ENCODE measurements around the gene PTPRT.
"Not testable (repeated sequence)": the region's sequence is repeated elsewhere in the genome, so short reads cannot be mapped to it uniquely, and the experiment has no call there.

The PTPRT gene

GRCh38 chr20:43186312-43186711, 3.4 kb downstream of the PTPRT start:
- DNase-seq, result no peak

GRCh38 chr20:43185901-43186300, 3.8 kb downstream of the PTPRT start:
- no peak for DNase-seq

DNA sequence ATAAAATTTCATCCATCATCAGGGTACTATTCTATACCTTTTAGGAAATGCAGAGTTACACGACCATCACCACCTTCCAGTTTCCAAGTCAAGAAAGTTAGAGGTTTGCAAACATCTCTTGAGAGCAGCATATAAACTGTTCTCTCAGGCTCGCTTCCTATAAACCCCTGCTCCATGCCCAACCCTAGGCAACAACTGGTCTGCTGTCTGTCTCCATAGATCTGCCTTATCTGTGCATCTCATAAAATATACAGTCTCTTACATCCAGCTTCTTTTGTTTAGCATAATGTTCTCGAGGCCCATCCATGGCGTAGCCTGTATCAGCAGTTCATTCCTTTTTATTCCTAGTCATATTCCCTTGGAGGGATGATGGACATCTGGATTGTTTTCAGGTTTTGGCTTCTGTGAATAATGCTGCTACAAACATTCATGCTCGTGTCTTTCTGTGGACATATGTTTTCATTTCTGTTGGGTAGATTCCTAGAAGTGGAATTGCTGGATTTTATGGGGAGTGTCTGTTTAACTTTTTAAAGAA, 6.1 kb downstream of the PTPRT start:
- no peak for DNase-seq

- no peak for DNase-seq
Measured at GRCh38 chr20:43178080-43178479, 11.6 kb downstream of the PTPRT start.

- DNase-seq, result no peak
Measured at GRCh38 chr20:43176726-43177125, 13.0 kb downstream of the PTPRT start.

DNA sequence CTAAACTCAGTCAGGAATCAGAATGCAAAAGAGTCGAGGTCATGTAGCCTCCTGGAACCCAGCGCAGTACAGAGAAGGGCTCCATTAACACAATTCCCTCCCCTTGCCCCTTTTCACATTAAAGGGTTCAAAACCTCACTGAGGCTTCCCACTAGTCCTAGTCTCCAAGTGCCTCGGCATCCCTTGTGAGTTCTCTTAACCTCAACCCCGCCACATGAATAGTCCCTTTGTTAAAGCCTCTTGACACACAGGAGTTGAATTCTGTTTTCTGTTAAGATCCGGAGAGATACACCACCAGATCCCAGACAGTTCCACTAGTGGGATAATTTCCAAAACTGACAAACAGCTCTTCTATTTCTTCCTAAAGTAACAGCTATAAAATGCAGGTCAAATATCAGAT, 17.8 kb downstream of the PTPRT start:
- DNase-seq, result no peak

- no peak for DNase-seq
Measured at GRCh38 chr20:43170771-43171170, 18.9 kb downstream of the PTPRT start.

- DNase-seq, result no peak
Measured at GRCh38 chr20:43167615-43168014, 22.1 kb downstream of the PTPRT start.

GRCh38 chr20:43167021-43167420, 22.7 kb downstream of the PTPRT start:
- no peak for DNase-seq

DNA sequence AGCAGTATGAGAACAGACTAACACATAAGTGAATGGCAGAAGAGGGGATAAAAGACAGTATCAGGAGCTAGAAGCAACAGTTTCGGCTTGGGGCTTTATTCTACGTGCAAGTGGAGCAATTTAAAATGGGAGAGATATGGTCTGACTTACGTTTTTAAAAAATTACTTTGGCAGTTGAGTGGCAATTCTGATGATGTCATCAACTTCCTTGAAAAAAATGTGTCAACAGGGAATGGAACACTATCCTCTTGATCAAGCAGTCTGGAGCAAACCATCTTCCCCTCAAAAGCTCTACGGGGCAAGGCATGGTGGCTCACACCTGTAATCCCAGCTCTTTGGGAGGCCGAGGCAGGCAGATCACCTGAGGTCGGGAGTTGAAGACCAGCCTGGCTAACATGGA, 24.1 kb downstream of the PTPRT start:
- DNase-seq, result no peak

GRCh38 chr20:43164736-43165135, 25.0 kb downstream of the PTPRT start:
- not testable (repeated sequence) for DNase-seq

- DNase-seq, result no peak
Measured at GRCh38 chr20:43161716-43162115, 28.0 kb downstream of the PTPRT start.

DNA sequence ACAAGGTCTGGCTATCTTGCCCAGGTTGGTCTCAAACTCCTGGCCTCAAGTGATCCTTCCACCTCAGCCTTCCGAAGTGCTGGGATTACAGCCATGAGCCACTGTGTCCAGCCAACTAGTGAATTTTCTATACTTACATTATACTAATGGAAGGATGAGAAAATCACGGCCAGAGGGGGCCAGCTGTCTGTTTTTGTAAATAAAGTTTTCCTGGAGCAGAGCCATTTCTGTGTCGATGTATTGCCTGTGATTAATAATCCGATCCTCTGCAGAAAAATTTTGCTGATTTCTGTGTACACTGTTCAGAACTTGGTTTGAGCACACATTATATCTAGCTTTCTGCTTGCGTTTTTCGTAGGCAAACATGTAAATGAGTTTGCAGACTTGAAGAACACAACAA, 28.8 kb downstream of the PTPRT start:
- DNase-seq, result no peak

GRCh38 chr20:43159994-43160393, 29.7 kb downstream of the PTPRT start:
- DNase-seq, result no peak

- no peak for DNase-seq
Measured at GRCh38 chr20:43155366-43156100, 34.2 kb downstream of the PTPRT start.

DNA sequence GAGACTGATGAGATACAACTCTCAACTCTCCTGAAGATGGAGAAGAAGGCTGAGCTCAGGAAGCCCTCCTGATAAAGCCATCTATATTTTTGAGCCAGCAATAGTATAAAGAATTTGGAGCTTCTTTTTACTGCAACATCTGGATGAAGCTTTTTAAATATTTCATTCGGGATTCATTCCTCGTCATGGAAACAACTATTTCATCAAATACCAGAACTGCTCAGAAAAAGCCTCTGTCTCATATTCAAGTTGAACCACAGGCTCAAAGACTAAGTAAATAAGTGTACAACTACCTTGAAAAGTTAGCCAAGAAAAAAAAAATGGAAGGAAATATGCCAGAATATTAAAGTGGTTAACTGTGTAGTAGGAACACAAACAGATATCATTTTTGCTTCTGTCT, 37.8 kb downstream of the PTPRT start:
- DNase-seq, result no peak

DNA sequence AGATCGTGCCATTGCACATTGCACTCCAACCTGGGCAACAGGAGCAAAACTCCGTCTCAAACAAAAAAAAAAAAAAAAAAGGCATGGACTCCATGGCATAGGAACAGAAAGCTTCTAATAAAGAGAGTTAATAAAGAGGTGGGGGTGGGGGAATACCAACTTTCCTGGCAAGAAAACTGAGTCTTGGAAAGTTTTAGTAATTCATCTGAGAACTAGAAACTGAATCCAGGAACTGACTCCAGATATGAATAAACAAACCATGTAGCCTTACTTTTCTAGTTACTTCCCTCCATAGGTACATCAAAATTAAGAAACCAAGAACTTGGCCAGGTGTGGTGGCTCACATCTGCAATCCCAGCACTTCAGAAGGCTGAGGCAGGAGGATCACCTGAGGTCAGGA, 38.5 kb downstream of the PTPRT start:
- no peak for DNase-seq

GRCh38 chr20:43140726-43141125, 49.0 kb downstream of the PTPRT start:
- no peak for DNase-seq

DNA sequence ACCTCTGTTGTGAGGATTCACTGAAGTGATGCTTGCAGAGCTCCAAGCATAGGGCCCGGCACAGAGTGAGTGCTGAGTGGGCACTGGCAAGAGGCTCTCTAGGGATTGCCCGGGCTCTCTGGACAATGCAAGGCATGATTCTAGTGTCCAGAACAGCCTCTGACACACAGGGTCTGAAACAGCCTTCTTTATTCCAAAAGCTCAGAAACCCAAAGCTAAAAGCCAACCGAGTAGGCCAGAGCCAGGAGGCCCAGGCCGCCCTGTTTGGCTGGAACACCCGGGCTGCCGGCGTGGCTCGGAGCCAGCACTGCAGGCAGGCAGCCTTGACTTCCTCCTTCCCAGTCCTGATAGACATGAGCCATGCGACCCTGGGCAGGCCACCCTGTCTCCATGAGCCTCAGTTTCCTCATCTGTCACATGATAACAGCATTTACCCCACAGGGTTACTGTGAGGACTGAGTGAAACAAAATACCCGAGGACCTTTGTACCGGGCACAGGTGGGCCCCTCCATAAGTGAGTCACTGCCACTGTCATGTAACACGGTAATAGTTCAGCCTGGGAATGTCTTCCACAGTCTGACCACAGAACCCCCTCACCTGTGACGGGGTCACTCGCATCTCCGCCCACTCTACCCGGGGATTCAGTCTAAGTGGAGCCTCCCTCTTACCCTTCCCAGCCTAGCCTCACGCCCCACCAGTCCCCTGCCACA, 51.5 kb downstream of the PTPRT start:
- no peak for DNase-seq

- no peak for DNase-seq
Measured at GRCh38 chr20:43137160-43137559, 52.5 kb downstream of the PTPRT start.

- DNase-seq, result no peak
Measured at GRCh38 chr20:43124241-43124640, 65.5 kb downstream of the PTPRT start.

DNA sequence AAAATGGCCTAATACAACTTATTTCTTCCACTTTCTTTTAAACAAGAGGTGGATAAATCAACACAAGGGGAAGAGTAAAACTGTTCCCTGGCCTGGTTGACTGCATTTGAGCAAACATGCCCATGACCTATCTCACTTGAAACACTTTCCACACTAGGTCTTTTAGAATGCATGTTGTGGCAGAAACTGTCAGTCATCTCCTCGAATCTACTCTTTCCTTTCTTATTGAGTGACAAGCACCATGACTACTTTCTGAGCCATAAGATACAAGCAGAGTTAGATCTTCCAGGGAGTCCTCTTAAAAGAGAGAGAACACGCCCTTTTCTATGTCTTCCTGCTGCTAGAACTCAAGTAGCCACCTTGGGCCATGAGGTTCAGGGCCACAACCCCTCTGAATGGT, 66.5 kb downstream of the PTPRT start:
- no peak for DNase-seq

DNA sequence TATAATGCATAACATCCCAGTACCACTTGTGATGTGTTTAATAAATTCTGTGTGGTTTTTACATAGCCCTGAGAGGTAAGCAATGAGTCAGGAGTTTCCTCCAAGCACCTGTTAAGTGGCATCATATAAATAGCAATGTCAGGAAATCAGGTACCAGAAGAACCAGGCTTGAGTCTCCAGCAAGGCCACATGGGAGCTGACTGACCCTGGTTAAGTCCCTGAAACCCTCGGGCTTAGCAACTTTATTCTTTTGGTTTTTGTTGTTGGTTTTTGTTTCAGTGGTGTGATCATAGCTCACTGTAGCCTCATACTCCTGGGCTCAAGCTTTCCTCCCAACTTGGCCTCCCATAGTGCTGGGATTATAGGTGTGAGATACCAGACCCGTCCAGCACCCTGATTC, 70.0 kb downstream of the PTPRT start:
- no peak for DNase-seq

- no peak for DNase-seq
Measured at GRCh38 chr20:43102394-43102793, 87.3 kb downstream of the PTPRT start.

- DNase-seq, result no peak
Measured at GRCh38 chr20:43096931-43097260, 92.8 kb downstream of the PTPRT start.
